HG03139 (cell line): ENCODE results near the gene PKD2.
"Not testable (repeated sequence)": the region's sequence is repeated elsewhere in the genome, so short reads cannot be mapped to it uniquely, and the experiment has no call there.

Source experiments
- ATAC-seq: cut with Tn5 transposase; IDR thresholded peaks from one replicate; pipeline ENCODE4 v1.9.1; 2021; ENCODE audit not compliant: unreplicated experiment

PKD2 gene

DNA sequence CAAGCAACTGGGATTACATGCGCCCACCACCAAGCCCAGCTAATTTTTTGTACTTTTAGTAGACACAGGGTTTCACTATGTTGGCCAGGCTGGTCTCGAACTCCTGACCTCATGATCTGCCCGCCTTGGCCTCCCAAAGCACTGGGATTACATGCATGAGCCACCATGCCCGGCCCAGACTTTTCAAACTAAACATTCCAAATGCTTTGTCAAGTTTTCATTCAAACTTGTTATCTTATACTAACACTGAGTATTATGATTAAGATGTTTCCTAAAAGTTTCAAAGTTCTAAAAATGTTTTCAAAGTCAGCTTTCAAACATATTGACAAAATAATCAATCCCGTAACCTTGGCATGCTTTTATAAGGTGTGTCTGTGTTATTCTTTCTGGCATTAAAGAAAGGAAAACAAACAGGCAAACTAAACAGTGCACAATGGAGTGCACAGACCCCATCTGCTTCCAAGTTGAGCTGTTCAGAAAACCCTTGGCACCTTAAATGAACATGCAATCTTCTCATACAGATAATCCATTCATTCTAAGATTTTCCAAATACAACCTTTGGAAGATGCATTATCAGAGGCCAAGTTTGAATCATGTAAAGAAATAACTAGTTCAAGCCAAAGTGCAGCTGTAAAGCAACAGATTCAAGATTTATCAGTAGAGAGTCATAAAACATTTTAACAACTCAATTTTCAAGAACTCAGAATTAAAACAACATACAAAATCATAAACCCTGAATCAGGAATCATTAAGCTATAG is 101.9 kb downstream of the PKD2 start:
- no peak for ATAC-seq

DNA sequence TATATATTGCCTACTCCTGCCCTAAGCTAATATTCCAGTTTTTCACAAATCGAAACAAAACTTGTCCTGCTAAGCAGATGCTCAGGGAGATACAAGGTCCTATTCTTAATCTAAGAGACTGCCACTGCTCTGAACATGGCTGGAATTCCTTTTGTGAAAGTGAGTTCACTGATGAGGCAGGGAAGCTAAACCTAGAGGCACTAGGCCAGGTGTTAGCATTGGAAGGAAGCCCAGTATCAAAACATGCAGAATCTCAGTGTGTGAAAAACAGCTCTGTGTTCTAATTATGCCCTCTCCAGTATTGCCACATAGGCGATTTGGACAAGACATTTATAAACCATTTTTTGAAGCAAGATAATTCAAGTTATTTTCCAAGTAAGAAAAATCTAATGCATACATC is 103.4 kb downstream of the PKD2 start:
- ATAC-seq: no peak

DNA sequence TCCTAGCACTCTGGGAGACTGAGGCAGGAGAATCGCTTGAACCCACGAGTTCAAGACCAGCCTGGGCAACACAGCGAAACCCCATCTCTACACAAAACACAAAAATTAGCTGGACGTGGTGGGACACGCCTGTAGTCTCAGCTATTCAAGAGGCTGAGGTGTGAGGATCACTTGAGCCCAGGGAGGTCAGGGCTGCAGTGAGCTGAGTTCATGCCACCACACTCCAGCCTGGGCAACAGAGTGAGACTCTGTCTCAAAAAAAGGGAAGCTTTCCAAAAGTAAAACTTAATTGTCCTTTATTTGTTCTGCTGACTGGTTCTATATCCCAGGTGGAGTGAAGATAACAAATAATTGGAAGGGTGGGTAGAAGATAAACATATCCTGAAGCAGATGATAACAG is 105.4 kb downstream of the PKD2 start:
- no peak for ATAC-seq

DNA sequence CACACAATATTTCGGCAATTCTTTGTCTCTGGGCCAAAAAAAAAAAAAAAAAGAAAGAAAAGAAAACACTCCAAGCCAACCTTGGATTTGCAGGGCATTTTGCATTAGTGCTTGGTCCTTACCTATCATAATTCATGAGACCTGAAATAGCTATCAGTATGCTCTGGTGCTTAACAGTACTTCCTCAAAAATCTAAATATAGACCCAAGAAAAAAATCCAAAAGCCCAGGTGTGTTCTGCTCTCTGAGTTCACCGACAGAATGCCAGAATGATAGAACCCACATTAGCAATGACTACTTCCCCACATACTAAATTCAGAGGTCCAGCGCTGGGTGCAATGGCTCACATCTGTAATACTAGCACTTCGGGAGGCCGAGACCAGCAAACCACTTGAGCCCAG is 108.2 kb downstream of the PKD2 start:
- ATAC-seq: no peak

DNA sequence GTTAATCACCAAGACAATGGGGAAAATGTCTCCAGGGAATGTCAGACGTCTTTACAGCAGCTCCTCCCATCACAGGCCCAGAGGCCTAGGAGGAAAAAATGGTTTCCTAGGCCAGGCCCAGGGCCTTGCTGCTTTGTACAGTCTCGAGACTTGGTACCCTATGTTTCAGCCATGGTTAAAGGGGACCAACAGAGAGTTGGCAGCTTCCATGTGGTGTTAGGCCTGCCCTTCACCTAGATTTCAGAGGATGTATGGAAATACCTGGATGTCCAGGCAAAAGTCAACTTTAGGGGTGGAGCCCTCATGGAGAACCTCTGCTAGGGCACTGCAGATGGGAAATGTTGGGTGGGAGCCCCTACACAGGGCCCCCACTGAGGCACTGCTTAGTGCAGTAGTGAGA is 112.5 kb downstream of the PKD2 start:
- no peak for ATAC-seq

DNA sequence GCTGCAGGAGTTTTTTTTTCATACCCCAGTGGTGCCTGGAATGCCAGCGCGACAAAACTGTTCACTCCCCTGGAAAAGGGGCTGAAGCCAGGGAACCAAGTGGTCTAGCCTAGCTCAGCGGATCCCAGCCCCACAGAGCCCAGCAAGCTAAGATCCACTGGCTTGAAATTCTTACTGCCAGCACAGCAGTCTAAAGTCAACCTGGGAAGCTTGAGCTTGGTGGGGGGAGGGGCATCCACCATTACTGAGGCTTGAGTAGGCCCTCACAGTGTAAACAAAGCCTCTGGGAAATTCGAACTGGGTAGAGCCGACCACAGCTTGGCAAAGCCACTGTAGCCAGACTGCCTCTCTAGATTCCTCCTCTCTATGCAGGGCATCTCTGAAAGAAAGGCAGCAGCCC is 114.8 kb downstream of the PKD2 start:
- not testable (repeated sequence) for ATAC-seq
